Astrocyte (in vitro differentiated cells and primary cell): ENCODE measurements around the gene ARTN.

Experiments used
- EZH2 ChIP-seq: IDR thresholded peaks from 2 replicates; pipeline ENCODE4 v1.6.1; 2012; ENCODE audit warnings: mild to moderate bottlenecking, low read length, inconsistent platforms; ENCODE audit not compliant: insufficient read depth
- TF ChIP-seq, protein P1 (sequence below): IDR thresholded peaks from 2 replicates; pipeline ENCODE4 v1.5.1; 2011; ENCODE audit warnings: low read depth, mild to moderate bottlenecking, inconsistent platforms, low read length, moderate library complexity; ENCODE audit not compliant: insufficient read depth

DNA sequence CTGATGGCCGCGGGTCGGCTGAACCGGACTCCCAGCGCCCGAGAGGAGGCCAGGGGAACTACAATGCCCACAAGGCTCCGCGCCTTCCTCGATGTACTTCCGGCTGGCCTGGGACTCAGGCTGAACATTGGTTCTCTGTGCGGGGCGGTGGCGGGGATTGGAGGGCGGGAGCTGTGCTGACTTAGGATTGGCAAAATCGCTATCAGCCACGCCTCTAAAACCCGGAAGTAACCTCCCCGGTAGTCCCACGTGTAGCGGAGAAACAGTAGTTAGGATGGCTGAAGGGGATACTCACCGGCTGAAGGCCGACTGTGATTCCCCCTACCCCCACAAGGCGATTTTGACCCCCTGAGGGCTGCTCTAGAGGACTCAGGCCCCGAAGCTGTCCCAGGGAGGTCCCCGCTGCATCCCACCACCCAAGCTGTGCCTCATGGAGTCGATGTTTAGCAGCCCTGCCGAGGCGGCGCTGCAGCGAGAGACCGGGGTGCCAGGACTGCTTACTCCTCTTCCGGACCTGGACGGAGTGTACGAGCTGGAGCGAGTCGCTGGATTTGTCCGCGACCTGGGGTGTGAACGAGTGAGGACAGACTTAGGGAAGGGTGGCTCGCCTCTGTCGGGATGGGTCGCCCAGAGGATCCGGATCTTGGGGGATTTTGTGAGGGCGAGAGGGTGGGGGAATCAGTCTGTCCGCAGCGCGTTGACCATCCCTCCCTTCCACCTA, 36.3 kb downstream of the ARTN start, which contains the start of gene DPH2:
- TF ChIP-seq, protein P1, sequence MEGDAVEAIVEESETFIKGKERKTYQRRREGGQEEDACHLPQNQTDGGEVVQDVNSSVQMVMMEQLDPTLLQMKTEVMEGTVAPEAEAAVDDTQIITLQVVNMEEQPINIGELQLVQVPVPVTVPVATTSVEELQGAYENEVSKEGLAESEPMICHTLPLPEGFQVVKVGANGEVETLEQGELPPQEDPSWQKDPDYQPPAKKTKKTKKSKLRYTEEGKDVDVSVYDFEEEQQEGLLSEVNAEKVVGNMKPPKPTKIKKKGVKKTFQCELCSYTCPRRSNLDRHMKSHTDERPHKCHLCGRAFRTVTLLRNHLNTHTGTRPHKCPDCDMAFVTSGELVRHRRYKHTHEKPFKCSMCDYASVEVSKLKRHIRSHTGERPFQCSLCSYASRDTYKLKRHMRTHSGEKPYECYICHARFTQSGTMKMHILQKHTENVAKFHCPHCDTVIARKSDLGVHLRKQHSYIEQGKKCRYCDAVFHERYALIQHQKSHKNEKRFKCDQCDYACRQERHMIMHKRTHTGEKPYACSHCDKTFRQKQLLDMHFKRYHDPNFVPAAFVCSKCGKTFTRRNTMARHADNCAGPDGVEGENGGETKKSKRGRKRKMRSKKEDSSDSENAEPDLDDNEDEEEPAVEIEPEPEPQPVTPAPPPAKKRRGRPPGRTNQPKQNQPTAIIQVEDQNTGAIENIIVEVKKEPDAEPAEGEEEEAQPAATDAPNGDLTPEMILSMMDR = no peak
- TF ChIP-seq EZH2 = no peak
